C4-2B (cell line): Measurements from ENCODE around the gene NFIB.

Experiments
- CTCF ChIP-seq: fragments of 450-650 bp; conservative IDR thresholded peaks from 2 replicates; pipeline ENCODE4 v1.5.1; 2017; ENCODE audit warnings: mild to moderate bottlenecking
- ZFX ChIP-seq: fragments of 450-650 bp; IDR thresholded peaks from 2 replicates; pipeline ENCODE4 v1.6.1; 2017

- TF ChIP-seq CTCF (no peak), ZFX (no peak)
Measured at GRCh38 chr9:14159440-14160216, 154.3 kb downstream of the NFIB start.
